GM19372 (cell line): ENCODE data around the gene WEE2.

Experiments used
- ATAC-seq: cut with Tn5 transposase; IDR thresholded peaks from one replicate; pipeline ENCODE4 v1.9.1; 2021; ENCODE audit warnings: mild to moderate bottlenecking, low read depth, moderate library complexity; ENCODE audit not compliant: unreplicated experiment

Gene WEE2

DNA sequence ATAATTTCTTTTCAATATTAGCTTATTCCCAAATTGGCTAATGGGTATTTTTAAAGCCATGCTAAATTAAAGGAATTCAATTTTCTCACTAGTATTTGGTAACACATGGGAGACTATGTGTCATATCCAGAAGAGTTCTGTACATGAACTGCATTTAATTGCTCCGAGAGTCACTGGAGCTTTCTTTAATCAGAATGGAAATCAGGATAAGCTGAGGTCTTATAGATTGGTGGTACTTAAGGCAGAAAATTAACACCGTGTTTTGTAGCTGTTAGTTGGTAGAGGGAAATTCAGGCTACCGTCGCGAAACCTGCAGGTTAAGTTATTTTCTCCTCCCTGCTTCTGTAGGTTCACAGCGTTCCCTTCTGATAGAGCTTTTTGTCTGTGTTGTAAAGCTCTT lies at the start of gene WEE2:
Gene WEE2, plus strand, starts transcription at position 3 of the 400 bp plus-strand sequence. CDS start 406 bp downstream, outside the sequence.
- no peak for ATAC-seq

DNA sequence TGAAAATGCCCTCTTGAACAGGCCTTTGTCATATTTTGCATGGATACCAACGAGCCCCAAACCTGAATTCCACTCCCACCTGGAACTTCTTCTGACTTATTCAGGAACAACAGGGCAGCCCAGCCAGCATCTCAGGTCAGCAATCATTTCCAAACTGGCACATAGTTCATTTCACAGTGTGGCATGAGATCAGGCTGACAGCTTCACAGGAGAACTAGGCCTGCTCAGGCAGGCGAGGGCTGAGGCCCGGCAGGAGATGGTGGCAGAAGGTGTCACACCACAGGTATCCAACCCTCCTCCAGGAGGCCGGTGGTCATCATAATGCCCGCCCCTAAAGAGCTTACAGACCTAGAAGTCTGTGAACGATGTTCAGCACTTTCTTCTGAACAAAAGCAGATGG lies 48.7 kb upstream of the WEE2 start:
- no peak for ATAC-seq

DNA sequence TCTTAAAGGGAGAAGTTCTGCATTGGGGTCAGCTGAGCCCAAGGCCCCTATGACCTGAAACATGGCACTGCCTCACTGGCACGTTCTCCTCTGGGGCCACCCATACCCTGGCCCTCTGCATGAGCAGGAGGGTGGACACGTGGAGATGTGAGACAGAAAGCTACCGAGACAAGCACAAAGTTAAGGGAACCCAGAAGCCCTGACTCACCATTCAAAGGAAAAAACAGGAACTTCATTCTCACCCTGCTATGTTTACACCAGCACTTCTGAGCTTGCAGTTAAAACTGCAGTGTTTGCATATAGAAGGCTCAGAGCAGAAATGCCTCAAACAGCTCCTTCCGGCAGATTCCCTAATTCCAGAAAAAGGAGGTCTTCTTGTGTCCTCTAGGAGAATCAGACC lies 47.9 kb upstream of the WEE2 start:
- ATAC-seq: no peak

DNA sequence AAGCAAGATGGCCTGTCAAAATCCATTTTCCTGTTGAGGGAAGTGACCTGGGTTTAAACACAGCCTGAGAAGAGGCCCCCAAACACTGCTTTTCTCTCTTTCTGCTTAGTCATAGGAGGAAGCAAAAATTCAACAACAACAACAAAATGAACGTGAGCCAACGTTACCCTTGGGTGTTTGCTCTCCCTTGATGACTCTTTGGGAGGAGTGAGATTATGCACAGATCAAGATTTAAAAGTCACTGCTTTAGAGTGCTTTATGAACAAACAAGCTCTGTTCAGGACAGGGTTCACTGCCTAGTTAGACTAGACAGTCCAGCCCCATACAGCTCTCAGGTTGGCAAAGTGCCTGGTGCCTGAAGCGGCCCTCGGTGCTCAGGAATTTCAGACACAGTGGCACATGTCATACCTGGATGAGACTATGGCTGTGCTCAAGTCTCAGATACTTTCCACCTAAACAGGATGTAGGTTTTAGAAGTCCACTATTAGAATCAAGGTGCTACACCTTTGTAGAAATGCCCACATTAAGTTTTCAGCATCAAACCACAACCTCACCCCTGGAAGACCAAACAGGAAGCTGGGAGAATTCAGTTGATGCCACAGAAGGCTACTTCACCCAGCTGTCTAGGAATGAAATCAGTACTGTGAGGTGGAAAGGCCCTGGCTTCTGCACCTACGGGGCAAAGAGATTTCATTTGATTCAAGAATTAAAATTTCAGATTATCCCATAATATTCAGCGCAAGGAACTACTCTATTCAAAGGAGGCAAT lies 44.9 kb upstream of the WEE2 start:
- no peak for ATAC-seq

DNA sequence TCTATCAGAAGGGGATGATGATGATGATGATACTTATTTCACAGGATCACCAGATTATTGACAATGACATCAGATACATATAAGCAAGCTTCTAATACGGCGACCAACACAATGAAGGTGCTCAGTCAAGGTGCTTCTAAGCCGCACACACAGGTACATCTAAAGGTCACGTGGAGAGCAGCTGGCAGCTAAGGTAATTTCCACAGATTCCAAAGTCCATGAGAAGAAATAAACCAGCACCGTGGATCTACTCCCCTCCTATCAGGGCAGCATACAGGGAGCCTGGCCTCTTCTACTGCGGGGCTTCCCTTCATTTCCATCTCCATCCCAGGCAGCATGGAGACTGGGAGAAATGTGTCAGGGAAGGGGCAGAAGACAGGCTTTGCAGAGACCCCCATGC lies 43.7 kb upstream of the WEE2 start:
- ATAC-seq: no peak

DNA sequence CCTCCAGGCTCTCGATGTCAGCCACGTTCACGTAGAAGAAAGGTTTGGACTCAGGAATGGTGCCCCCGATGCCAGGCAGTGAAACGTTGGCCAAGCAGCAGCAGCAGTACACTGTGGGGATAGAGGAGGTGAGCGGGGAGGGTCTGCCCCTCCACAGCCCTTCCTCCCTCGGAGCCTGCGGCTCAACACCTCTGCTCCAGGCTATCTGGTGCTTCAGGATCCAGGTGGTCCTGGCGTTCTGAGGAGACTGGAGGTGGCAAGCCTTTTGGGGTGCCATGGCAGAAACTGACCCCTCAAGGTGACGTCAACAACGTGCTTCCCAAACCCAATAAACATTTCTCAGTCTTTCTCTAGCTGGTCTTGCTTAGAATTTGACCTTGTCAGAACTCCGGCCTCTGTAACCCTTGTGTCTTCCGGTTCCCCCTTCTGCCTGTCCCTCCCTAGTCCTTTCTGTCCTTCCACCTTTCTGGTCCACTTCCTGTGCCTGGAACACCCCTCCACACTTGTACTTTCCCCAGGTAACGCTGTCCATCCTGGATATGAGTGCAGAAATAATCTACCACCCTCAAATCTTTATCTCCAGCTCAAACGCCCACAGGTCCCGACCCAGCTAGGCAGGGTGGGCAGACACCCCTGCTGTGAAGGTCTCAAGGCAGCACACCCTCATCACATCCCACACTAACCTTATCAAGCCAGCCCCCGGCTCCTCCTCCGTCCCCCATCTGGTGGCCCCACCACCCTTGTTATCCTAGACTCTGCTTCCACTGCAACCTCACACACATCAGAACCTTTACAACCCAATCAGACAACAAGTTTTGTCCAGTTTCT lies 42.7 kb upstream of the WEE2 start:
- no peak for ATAC-seq

DNA sequence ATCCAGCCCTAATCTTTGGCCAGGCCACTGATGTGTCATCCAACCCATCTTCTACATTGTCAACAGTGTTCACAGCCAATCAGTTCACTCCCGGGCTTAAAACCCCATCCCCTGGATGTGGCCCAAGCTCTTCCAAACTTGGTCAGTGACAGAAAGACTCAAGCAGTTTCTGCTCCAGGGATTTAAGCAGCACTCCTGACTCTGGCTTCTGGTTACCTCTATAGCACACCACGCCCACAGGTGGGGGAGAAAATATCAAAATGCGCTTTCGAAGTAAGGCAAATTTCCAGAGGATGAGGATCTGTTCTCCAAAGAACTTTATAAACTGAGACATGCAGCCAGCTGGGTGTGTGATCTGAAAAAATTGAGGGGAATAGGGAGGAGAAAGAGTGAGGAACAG lies 42.1 kb upstream of the WEE2 start:
- ATAC-seq: no peak

DNA sequence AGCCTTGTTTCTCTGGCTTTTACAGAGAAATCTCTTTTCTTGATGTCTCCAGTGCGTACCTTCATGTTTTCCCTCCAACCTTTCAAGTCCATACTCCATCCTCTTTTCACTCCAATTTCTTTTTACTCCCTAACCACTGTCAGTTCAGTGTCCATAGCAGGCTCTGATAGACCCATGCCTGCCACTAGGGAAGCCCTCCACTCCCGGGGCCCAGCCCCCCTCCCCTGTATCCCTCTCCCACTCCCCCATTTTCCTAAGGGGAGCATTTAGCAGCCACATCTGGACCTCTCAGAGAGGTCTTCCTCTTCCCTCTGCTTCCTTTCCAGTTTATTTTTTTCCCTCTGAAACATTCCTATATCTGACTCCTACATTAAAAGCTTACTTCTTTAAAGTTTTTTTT lies 39.3 kb upstream of the WEE2 start:
- no peak for ATAC-seq

DNA sequence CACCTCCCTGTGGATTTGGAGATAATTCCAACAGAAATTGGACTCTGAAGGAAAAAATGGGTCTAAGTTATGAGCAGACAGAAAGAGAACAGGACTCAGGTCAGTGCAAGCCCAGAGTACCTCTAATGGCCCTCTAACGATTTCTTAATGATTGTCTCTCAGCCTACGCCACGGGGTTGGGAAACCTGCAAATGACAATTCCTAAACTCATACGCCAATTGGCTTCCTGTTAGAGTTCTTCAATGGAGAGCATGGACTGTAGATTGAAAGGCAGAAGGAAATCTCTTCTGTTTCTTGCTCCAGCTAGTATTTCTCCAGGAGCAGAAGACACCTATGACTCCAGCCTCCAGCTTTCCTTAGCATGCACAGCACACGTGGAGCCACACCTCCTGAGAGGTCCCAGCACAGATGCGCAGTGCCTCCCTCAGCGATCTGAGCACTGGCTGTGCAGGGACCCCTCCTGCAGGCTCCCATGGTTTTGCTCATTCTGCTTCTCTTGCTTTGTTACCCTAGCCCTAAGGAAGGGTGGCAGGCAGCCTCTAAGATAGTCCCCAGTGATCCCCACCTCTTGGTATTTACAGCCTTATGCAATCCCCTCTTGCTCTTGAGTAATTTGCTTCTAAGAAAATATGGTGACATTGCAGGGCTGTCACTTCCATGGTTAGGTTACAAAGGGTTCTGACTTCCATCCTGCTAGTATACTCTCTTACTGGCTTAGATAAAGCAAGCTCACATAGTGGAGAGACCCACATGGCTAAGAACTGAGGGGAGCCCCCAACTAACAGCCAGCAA lies 36.3 kb upstream of the WEE2 start:
- ATAC-seq: no peak

DNA sequence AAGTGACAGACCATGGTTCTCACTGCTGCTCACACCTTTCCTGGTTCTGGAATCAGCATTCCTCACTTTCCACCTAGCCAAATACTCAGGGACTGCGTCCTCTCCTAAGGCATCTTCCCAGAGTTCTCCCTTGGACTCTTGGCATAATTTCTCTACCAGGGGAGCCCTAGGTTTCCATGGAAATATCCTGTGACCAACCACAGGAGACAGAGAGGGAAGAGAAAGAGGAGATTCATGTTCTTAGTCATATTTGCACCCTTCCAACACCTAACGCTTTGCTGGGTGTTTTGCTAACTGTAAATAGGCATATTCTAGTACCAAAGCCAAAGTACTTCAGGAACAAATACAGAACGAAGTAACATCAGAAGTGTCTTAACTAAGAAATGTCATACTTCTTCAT lies 34.8 kb upstream of the WEE2 start:
- ATAC-seq: no peak

DNA sequence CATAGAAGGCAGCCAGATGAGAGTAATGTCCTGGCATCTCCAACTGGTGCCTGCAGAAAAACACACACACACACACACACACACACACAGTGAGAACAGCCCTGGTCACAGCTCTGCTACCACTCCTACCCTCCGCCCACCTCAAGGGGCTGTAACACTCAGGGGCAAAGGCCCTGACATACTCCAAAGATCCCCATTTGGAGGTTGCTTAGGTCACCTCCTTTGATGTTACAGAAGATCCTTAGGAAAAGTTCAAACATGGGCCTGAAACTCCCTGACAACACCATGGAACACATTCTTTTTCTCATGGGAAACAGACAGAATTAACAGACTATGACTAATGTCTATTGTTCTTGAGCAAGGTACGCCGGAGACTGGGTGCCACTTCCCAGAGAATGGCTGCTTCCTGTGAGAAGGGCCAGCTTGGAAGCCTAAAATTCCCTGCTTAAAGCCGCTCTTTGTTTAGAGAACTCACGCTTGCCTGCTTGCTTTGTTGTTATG lies 33.9 kb upstream of the WEE2 start:
- no peak for ATAC-seq

DNA sequence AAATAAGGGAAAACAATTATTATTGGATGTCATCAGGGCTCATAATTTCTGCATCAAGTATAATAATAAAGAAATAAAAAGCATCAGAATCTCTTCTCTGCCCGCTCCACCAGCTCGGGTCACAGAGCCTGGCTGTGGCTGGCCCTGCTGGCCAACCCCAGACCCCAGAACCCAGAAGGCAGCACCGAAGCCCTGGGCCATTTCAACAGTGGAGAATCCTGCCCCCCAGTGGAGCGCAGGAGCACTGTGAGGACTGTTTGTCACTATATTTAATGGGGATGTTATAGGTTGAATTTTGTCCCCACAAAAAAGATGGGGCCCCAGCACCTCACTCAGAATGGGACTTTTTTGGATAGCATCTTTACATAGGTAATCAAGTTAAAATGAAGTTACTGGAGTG lies 33.5 kb upstream of the WEE2 start:
- no peak for ATAC-seq

DNA sequence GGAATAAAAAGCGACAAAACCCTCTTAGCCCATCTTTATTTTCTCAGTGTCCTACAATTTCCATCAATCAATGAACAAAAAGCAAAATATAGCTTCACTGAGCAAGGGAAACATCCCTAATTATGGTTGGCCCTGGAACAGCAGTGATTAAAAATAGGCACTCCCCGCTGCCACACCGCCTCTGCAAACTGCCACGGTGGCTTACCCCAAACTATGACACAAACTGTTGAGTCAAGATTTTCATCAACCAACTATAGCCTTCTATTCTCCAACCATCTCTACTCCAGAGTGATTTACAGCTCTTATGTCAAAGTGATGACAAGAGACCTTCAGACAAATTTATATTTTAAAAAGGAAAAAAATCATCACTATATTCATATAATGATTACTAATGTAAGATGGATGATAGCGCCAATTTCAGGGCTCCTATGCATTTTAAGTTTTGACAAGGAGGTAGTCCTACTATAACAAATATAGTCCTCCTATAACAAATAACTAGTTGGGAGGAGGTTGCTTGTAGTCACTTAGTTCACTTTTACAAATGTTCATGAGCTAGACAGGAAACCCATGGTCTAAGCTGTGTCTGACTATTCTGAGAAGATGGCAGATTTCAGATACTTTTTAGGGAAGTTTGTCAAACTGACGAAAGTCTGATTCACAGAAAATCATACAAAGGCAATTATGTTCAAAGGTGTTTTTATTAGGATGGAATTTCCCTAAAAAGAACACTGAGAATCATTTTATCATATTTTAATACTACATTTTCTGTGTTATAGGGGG lies 32.5 kb upstream of the WEE2 start:
- no peak for ATAC-seq

DNA sequence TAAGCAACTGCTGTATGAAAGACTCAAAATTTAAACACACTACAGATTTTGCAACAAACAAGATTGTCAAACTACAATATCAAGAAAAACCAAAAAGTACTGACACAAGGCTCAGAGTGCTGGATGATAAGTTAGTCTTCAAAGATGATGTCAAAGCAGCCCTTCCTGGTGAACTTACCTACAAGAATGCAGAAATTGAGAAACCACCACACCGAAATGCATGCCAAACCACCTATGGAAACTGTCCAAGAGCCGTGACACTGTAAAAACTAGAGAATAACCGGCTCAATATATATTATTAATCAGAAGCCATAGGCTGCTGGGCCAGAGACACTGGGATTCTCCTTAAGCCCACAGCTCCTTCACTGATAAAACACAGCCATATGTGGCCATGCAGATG lies 31.5 kb upstream of the WEE2 start:
- no peak for ATAC-seq

DNA sequence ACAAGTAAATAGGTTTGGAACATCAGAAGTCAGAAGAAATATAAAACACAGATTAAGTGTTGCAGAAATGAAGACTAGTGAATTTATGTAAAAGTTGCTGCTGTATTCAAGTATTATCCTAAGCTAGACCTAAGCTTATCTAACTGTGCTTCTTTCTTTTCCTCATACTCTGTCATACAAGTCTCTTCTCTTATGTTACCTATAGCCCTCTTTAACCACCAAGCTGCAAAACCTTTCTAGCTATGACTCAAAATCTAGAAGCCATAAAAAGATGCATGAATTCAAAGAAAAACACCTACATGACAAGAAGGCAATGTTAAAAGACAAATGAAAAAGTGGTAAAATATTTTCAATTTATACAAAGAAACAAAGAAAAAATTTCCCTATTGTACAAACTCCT lies 29.1 kb upstream of the WEE2 start:
- ATAC-seq: no peak

DNA sequence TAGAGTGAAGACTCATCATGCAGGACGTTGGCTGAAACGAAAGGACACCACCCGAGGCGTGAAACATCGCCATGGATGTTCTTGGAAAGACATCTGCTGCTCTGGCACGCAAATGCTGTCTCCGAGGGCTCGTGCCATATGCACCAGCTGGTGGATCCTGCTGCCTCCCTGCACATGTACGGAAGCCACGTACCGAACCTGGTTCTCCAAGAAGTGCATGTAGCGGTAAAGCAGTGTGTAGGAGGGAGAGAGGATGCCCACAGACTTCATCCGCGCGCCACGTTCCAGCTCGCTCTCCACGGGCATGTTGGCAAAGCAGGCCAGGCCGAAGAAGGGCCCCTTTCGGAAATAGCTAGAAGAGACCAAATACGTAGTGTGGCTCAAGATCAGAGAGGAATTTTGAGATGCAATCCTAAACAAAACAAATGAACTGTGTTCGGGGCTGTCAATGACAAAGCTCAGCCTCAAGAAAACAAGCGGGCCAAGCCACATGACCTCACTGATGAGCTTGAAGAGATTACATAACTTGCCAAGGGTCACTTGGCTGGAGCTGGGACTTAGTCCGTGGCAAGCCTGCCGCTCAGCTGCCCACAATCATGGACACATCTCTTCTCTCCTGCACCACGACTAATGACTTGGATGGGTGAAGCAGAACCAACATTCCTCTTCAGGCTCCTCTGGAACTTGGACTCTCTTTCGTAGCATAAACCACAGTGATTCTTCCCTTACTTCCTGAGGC lies 22.7 kb upstream of the WEE2 start:
- no peak for ATAC-seq

DNA sequence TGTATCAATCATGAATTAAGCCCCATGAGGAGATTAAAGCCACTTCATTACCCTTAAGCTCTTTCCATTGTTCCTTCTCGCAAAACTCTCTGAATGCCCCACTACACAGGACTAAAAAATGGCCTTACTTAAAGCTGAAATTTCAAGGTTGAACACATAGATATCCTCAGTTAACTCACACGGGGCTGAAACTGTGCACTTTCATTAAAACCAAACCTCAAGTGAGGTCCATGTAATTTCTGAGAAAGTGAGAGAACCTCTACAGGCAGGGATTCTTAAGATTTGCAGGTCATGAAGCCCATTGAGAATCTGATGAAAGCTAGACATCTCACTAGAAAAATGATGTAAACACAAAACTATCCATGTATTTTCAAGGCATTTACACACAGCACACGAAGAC lies 22.1 kb upstream of the WEE2 start:
- no peak for ATAC-seq

DNA sequence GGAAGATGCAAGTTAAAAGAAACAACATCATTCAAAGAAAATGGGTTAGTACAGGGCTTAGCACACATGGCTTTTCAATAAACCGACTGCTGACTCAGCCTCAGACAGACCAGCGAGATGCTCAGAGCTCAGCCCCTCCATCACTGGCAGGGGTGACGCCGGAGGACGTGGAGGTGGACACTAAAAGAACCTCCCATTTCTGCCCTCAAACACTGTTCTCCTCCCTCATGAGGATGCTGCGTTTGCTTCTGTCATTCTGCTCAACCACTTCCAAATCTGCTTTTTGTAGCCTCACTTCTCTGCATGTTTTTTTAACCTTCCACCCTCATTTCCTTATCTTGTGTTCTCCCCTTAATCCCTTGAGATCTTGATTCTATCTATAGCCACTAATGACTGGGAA lies 21.5 kb upstream of the WEE2 start:
- no peak for ATAC-seq

DNA sequence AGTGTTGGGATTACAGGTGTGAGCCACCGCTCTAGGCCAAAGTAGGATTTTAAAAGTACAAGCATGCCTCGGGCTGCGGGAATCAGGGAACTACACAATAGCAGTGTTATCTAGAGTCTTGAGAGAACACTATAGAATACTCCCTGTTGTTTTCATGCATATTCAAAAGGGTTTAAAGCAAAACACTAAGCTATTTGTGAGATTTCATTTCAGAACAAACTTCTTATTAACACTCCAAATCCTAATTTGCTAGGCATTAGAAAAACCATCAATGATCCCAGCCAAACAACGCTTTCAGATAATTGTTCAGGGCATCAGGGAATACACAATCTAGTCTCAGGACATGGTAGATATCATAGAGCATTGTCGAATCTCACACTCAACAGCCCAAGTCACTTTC lies 20.1 kb upstream of the WEE2 start:
- ATAC-seq: no peak
